Calu3 (cell line): ENCODE measurements around the gene FOXRED2. TPM values are rescaled to one million over a fixed set of nuclear protein-coding genes. Genes with fewer than 3 reads are reported as not detected.
A peak's percentile ranks its signal among the peaks of the same experiment; 100 is the strongest.

Experiments used
- BruUV-seq: library from RNA; stranded (reverse); fragments of 400-500 nt; replicated peaks from 2 replicates; lab custom pipeline; 2021; lab: Mats Ljungman, UMichigan
- CTCF ChIA-PET: fragments of 300-600 bp; sonication (Branson Sonifier 250); formaldehyde crosslinking; loops from one replicate; lab custom pipeline; 2022; ENCODE audit warnings: antibody characterized with exemption; lab: Charles Lee
- DNase-seq: peaks from one replicate; pipeline ENCODE4 v3.0.0; 2022
- H3K27ac Mint-ChIP-seq: one replicate; pipeline ENCODE4 v1.8.0; 2022; ENCODE audit warnings: mixed read lengths; ENCODE audit not compliant: unreplicated experiment
- H3K27me3 Mint-ChIP-seq: one replicate; pipeline ENCODE4 v1.8.0; 2022; ENCODE audit warnings: mixed read lengths; ENCODE audit not compliant: unreplicated experiment
- H3K36me3 Mint-ChIP-seq: one replicate; pipeline ENCODE4 v1.8.0; 2022; ENCODE audit warnings: mild to moderate bottlenecking, moderate library complexity, mixed read lengths; ENCODE audit not compliant: insufficient read depth, unreplicated experiment
- H3K4me1 Mint-ChIP-seq: one replicate; pipeline ENCODE4 v1.8.0; 2022; ENCODE audit warnings: mild to moderate bottlenecking, low read depth, mixed read lengths; ENCODE audit not compliant: unreplicated experiment
- H3K4me3 Mint-ChIP-seq: one replicate; pipeline ENCODE4 v1.8.0; 2022; ENCODE audit warnings: mild to moderate bottlenecking, low read depth, moderate library complexity, mixed read lengths; ENCODE audit not compliant: unreplicated experiment
- H3K9me3 Mint-ChIP-seq: one replicate; pipeline ENCODE4 v1.8.0; 2022; ENCODE audit warnings: low read depth, mixed read lengths; ENCODE audit not compliant: unreplicated experiment
- intact Hi-C: fragments of 100-400 bp; cut with micrococcal nuclease; formaldehyde crosslinking; loops from one replicate; pipeline ENCODE4 v1.10.0; 2022; ENCODE audit not compliant: unreplicated experiment
- total RNA-seq: library from RNA; stranded (reverse); gene quantifications from 2 replicates; pipeline ENCODE4 v1.2.3, GENCODE V29; 2022
- TF ChIP-seq, protein P1 (sequence below): fragments of 200-600 bp; IDR thresholded peaks from one replicate; pipeline ENCODE4 v1.8.0; 2022; ENCODE audit warnings: antibody characterized with exemption; ENCODE audit not compliant: unreplicated experiment

FOXRED2 gene
- total RNA-seq, 1 experiment from 2014 or later: 27.9 TPM

DNA sequence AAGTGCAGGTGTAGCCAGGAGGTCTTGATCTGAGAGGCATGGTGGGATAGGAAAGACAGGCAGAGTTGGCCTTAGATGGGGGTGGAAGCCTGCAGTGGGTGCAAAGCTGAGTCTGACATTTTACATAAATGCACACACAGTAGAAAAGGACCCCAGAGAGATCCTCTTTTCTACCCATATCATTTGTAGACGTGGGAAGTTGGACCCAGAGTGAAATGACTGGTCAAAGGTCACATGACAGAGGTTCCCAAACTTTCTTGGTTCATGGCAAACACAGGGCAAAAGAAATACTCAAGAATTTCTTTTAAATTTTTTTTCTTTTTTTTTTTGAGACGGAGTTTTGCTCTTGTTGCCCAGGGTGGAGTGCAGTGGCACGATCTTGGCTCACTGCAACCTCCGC lies 6.2 kb upstream of the FOXRED2 start:
- H3K36me3 Mint-ChIP-seq: peaks cover 89% of the 10 kb centered on the region

DNA sequence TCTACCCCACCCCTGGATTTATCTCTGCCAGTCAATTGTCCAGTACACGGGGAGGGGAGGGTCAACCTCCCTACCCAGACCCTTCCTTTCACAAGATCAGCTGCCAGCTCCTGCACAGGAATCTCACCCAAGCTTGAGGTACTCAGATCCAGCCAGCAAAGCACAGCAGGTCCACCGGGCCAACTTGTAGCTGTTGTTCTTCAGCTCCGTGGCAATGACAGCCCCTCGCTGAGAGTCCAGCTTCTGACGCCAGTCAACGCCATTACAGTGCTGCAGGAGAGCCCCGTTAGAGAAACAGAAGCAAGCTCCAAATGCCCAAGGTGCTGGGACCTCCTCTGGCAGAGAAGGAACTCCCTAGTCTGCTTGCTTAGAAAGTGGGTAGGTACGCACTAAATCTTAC lies 5.5 kb upstream of the FOXRED2 start:
- H3K9me3 Mint-ChIP-seq: peaks cover 2% of the 10 kb centered on the region
- peaks cover 5% of the 10 kb centered on the region for H3K4me1 Mint-ChIP-seq
- DNase-seq: no peak
- TF ChIP-seq, protein P1, sequence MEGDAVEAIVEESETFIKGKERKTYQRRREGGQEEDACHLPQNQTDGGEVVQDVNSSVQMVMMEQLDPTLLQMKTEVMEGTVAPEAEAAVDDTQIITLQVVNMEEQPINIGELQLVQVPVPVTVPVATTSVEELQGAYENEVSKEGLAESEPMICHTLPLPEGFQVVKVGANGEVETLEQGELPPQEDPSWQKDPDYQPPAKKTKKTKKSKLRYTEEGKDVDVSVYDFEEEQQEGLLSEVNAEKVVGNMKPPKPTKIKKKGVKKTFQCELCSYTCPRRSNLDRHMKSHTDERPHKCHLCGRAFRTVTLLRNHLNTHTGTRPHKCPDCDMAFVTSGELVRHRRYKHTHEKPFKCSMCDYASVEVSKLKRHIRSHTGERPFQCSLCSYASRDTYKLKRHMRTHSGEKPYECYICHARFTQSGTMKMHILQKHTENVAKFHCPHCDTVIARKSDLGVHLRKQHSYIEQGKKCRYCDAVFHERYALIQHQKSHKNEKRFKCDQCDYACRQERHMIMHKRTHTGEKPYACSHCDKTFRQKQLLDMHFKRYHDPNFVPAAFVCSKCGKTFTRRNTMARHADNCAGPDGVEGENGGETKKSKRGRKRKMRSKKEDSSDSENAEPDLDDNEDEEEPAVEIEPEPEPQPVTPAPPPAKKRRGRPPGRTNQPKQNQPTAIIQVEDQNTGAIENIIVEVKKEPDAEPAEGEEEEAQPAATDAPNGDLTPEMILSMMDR: no peak
- intact Hi-C loops: no loop called here
- peaks cover 88% of the 10 kb centered on the region for H3K36me3 Mint-ChIP-seq
- no peak overlapping the region for H3K27ac Mint-ChIP-seq
- CTCF ChIA-PET: interaction anchor here (0.6 kb wide), 1 partner anchor 180 kb away, joined by 10 read pairs; no protein-coding TSS in a partner anchor
- no TSS peak for BruUV-seq
- no peaks in the 10 kb centered on the region for H3K27me3 Mint-ChIP-seq
- H3K4me3 Mint-ChIP-seq: no peak overlapping the region

More for the DNA sequence above, 6.2 kb upstream of the FOXRED2 start:
- intact Hi-C loops: no loop called here
- TF ChIP-seq, protein P1: no peak
- no peaks in the 10 kb centered on the region for H3K27me3 Mint-ChIP-seq
- no peaks in the 10 kb centered on the region for H3K9me3 Mint-ChIP-seq
- CTCF ChIA-PET: no interaction called here
- no peak for DNase-seq
- no peak overlapping the region for H3K27ac Mint-ChIP-seq
- BruUV-seq: no TSS peak
- H3K4me3 Mint-ChIP-seq: no peak overlapping the region
- no peaks in the 10 kb centered on the region for H3K4me1 Mint-ChIP-seq

DNA sequence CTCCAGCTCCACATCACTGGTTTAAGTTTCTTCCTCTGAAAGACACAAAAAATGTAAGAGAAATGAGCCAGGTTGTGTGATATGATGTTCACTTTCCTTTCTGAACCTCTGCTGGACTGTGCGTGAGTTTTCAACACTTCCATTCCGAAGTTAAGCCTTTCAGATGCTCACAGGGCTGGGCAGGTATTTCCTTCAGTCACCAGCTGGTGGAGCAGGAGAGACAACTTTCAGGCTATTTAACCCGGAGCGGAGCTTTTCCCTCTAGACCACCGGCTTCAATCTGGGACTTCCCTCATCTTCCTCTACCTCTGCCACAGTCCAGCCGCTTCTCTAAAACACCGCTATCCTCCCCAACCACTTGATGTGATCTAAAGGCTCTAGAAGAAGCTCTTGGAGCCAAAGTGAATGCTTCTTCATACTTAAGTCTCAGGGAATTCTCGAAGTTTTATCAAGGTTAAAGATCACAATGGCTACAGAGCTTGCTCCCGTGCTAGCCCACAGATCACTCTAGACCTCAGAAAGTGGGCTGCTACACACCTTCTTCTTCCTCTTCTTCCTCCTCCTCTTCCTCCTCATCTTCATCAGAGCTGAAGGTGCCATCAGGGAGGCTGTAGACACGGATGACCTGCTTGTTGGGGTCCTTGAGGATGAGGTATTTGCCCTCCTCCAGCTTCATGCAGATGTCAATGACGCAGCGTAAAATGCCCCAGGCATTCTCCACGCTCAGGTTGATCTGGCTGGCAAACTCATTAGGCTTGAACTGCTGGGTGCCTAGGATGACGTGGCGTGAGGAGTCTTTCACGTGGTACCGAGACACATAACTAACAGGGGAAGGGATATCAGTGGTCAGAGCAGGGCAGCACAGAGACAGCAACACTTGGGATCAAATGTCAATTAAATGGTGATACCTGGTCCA lies 4.4 kb upstream of the FOXRED2 start:
- DNase-seq: peak; percentile 46
- Mint-ChIP-seq H3K27me3 (no peaks in the 10 kb centered on the region), H3K4me1 (peaks cover 9% of the 10 kb centered on the region), H3K36me3 (peaks cover 90% of the 10 kb centered on the region), H3K4me3 (no peak overlapping the region), H3K27ac (no peak overlapping the region), H3K9me3 (peaks cover 2% of the 10 kb centered on the region)
- CTCF ChIA-PET: interaction anchor here (0.5 to 1.3 kb wide), 4 partner anchors 10 to 1333 kb away, joined by 3 to 8 read pairs (median 4); partner anchors contain the start of gene ANKRD54
- intact Hi-C loops: no loop called here
- TSS peak; percentile 6 for BruUV-seq
- TF ChIP-seq, protein P1: peak; percentile 81

DNA sequence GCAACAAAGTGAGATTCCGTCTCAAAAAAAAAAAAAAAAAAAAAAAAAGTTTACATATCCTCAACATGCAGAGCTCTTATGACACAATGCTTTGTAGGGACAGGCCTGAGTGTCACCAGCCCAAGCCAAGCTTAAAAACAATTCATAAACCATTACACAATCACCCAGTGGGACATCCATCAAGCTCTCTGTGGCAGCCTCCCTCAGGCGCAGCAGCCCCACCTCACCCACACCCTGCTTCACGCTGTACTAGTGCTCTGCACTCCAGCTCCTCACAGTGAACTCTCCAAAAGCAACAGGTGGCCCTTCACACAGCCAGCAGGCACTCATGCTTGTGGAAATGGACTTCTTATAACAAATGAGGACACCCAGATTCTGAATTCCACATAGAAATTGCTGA lies 3.5 kb upstream of the FOXRED2 start:
- intact Hi-C loops: no loop called here
- DNase-seq: no peak
- CTCF ChIA-PET: interaction anchor here (0.5 to 1.3 kb wide), 7 partner anchors 11 to 263 kb away, joined by 3 to 8 read pairs (median 3); partner anchors contain the start of gene TXN2
- H3K27me3 Mint-ChIP-seq: no peaks in the 10 kb centered on the region
- H3K4me1 Mint-ChIP-seq: peaks cover 9% of the 10 kb centered on the region
- H3K36me3 Mint-ChIP-seq: peaks cover 83% of the 10 kb centered on the region
- peaks cover 2% of the 10 kb centered on the region for H3K9me3 Mint-ChIP-seq
- no peak overlapping the region for H3K4me3 Mint-ChIP-seq
- BruUV-seq: no TSS peak
- no peak overlapping the region for H3K27ac Mint-ChIP-seq
- TF ChIP-seq, protein P1: no peak
